GM21360 (cell line): ENCODE measurements around the gene TPRX2.
"Not testable (repeated sequence)": the region's sequence is repeated elsewhere in the genome, so short reads cannot be mapped to it uniquely, and the experiment has no call there.

Experiments
- ATAC-seq: cut with Tn5 transposase; IDR thresholded peaks from one replicate; pipeline ENCODE4 v1.9.1; 2021; ENCODE audit warnings: mild to moderate bottlenecking, moderate library complexity; ENCODE audit not compliant: unreplicated experiment

The TPRX2 gene, protein sequence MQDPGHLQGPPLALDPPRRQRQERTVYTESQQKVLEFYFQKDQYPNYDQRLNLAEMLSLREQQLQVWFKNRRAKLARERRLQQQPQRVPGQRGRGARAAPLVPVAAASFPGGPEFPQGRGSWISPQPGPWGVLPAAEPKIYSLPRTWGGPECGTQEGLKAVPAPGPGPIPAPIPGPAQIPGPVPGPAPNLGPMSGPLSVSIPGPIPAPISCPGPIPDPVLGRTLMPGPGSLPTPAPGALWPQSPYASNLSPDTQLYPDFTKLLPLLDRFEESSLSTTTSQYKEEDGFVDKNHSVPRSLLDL

DNA sequence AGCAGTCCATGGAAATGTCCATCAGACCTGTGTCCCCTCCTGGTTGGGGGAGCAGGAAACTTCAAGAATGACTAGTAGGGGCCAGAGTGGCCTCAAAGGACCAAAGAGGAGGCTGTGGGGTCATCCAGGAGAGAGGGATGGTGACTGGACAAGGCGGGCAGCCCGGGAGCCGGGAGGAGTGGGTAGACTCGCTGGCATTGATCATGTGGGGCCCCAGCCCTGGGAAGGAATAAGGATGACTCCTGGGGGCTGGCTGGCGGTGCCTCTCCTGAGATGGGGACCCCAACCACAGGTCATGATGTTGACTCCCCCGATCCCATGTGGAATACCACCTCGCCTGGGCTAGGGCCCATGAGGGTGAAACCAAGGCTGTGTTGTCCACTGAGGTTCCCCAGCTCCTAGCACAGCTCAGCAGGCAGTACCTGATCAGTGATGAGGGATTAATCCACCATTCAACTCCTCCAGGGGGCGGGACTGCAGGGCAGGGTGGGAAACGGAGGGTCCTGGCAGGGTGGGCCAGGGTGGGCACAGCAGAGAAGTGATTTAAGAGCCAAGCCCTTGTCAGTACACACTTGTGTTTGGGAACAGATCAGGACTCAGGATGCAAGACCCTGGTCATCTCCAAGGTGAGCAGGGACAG lies at the start of gene TPRX2:
TSS of gene TPRX2 (plus strand) at position 590 of the 640 bp plus-strand sequence. CDS start at position 602, 12 bp downstream.
- not testable (repeated sequence) for ATAC-seq

DNA sequence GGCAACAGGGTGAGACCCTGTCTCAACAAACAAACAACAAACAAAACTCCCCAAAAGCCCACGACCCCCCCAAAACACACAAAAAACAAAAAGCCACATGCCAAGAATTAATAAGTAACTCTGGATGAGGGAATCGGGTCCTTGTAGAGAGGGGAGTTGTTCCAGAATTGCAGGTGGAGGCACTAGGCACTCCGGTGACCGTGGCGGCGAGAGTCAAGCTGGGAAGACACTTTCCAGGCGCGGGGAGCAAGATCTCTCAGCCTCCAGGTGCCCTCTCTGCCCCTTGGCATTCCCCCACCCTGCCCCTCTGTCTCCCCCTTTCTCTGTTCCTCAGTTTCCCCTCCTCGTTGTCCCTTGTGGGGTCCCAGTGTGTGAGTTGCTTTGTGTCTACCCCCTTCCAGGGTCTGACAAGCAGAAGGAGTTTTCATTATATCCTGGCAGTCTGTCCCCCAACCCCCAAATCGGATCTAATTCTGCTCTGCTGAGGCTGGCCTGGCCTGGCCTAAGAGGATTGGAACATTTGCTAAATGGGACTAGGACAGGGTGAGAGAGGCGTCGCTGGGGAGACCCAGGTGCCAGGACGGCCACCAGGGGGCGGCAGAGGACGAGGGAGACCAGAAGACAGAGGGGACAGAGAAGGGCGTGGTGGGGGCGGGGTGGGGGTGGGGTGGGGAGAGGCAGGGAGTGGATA lies 45.6 kb upstream of the TPRX2 start:
- no peak for ATAC-seq

DNA sequence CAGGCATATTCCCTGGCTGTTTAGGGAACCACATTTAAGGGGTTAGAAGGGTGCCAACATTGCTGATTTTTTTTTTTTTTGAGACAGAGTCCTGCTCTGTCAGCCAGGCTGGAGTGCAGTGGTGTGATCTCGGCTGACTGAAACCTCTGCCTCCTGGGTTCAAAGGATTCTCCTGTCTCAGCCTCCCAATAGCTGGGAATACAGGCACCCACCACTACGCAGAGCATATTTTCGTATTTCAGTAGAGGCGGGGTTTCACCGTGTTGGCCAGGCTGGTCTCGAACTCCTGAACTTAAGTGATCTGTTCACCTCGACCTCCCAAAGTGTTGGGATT lies 45.1 kb upstream of the TPRX2 start:
- no peak for ATAC-seq

DNA sequence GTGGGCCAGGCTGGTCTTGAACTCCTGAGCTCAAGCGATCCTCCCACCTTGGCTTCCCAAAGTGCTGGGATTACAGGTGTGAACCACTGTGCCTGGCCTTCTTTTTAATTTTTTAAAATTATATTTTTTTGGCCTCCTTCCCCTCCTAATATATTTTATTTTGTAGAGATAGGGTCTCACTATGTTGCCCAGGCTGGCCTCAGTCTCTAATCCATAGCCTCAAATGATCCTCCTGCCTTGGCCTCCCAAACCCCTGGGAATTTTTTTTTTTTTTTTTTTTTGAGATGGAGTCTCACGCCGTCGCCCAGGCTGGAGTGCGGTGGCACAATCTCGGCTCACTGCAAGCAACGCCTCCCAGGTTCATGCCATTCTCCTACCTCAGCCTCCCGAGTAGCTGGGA lies 42.8 kb upstream of the TPRX2 start:
- ATAC-seq: not testable (repeated sequence)

DNA sequence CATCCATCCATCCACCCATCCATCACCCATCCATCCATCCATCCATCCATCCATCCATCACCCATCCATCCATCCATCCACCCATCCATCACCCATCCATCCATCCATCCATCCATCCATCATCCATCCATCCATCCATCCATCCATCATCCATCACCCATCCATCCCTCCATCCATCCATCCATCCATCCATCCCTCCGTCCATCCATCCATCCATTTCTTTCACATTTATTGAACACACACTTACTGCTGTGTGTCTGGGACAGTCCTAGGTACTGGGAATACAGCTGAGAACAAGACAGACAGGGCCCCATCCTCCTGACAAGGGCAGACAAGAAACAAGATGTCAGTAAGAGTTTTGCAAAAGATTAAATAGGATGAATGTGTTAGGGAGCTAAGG lies 40.8 kb upstream of the TPRX2 start:
- not testable (repeated sequence) for ATAC-seq

DNA sequence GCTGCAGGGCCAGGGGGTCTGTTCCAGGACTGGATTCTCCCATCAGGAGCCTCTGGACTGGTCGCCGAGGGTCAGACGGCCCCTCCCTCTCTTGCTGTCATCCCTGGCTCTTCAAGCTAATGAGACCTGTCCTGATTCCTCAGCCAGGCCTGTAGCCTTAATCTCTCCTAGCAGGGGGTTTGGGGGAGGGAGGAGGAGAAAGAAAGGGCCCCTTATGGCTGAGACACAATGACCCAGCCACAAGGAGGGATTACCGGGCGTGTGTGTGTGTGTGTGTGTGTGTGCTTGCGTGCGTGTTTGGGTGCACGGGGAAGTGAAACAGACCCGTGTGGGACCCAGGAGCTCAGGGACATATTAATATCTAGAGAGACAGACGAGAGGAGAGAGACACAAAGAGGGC lies 39.2 kb upstream of the TPRX2 start:
- ATAC-seq: no peak

DNA sequence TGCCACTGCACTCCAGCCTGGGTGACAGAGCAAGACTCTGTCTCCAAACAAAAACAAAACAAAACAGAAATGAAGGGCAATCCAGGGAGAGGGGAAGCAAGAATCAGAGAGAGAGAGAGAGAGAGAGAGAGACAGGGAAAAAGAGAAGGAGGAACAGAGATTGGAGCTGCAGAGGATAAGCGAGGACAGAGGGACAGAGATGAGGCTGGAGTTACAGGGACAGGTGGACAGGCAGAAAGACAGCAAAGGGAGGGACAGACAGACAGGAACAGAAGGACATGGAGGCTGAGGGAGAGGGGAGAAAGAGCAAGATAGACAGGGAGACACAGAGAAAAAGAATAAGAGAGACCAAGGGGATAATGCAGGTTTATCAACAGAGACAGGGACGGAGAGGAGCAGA lies 38.6 kb upstream of the TPRX2 start:
- ATAC-seq: no peak

DNA sequence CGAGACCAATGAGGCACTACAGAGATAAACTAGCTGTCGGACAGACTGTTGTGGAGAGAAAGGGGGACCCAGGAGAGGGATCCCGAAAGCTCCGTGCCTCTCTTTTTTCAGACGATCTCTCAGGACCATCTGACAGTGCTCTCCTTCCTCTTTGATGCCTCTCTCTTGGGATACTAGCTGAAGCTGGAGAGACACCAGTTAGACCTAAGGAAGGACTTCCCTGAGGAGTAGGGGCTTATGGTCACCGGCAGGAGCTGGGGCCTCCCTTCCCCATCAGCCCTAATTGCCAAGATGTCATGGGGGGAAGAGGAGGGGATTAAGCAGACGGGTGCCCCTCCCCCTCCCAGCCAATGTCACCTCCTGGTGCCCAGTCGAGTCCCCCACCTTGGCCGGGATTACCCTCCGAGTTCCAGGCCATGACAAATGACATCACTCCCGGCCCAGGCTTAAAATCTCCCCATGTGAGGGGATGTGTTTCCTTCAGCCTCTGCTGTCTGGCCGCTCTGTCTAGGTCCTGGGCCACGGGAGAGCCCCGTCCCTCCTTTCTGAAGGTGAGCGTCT lies 37.5 kb upstream of the TPRX2 start, which contains the start of gene CRX:
TSS of gene CRX (plus strand) at position 478 of the 561 bp plus-strand sequence. CDS start 12,507 bp downstream, outside the sequence.
- ATAC-seq: no peak

DNA sequence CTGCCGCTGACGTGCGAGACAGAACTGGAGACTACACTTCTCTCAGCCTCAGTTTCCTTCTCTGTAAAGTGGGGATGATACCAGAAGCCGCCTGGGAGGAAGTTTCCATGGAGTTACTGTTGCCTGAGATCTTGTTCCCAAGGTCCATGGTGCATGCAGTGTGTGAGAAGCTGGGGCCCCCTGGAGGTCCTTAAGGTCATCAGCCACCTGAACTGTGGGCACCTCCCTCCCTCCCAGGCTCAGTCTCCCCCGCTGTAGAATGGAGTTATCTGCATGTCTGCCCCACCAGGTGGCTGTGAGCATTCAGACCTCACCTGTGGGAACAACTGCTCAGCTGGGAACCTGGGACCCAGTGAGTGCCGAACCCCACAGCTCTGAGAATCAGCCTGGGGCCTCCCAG lies 34.6 kb upstream of the TPRX2 start:
- ATAC-seq: no peak

DNA sequence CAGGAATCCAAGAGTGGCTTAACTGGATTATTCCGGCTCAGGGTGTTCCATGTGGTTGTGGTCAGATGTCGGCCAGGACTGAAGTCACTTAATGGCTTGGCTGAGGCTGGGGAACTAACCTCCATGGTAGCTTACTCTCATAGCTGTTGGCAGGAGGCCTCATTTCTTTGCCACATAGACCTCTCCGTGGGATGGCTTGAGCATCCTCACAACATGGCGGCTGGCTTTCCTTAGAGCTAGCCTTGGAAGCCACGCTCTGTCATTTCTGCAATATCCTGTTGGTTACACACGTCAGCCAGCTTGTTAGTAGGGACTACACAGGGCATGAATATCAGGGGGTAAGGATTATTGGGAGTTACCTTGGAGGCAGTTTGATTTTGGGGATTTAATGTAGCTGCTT lies 32.2 kb upstream of the TPRX2 start:
- no peak for ATAC-seq

DNA sequence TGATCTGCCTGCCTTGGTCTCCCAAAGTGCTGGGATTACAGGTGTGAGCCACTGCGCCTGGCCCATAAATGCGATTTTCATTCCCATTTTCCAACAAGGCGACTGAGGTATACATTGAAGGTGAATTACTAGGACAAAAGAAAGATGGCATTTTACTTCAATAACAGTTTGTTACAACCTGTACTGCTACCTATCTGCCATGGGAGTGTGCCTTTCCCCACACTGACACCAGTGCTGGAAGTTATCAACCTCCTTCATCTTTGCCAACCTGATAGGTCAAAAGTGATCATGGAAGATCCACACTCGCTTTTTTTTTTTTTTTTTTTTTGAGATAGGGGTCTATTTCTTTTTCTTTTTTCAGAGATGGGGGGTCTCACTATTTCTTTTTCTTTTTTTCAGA lies 26.3 kb upstream of the TPRX2 start:
- ATAC-seq: no peak

DNA sequence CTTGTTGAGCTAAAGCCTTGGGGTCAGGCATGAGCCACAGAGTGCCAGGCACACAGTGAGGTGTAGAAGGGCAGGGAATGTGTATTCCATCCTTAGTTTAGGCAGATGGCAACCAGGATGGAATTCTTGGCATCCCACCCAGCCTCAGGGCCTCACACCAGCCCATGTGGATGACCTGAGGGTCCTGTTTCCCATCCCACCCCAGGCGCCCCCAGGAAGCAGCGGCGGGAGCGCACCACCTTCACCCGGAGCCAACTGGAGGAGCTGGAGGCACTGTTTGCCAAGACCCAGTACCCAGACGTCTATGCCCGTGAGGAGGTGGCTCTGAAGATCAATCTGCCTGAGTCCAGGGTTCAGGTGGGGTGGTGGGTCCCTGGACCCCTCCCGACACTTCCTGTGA lies 23.0 kb upstream of the TPRX2 start:
- no peak for ATAC-seq

DNA sequence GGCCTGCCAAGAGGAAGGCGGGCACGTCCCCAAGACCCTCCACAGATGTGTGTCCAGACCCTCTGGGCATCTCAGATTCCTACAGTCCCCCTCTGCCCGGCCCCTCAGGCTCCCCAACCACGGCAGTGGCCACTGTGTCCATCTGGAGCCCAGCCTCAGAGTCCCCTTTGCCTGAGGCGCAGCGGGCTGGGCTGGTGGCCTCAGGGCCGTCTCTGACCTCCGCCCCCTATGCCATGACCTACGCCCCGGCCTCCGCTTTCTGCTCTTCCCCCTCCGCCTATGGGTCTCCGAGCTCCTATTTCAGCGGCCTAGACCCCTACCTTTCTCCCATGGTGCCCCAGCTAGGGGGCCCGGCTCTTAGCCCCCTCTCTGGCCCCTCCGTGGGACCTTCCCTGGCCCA lies 19.6 kb upstream of the TPRX2 start:
- no peak for ATAC-seq

DNA sequence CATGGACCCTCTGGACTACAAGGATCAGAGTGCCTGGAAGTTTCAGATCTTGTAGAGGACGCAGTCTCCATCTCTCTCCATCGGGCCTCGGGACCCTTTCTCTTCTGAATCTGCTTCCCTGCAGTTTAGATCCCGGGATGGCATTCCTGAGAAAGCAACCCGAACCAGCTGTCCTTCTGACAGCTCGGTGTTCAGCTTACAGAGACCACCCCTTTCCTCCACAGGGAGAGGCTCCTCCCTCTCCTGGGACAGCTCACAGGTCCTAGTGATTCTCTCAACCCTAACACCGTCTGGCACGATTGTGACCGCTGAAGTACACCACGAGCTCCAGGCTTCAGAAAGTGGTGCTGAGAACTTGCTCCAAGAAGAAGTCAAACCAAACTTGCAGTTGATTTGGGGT lies 19.1 kb upstream of the TPRX2 start:
- no peak for ATAC-seq

DNA sequence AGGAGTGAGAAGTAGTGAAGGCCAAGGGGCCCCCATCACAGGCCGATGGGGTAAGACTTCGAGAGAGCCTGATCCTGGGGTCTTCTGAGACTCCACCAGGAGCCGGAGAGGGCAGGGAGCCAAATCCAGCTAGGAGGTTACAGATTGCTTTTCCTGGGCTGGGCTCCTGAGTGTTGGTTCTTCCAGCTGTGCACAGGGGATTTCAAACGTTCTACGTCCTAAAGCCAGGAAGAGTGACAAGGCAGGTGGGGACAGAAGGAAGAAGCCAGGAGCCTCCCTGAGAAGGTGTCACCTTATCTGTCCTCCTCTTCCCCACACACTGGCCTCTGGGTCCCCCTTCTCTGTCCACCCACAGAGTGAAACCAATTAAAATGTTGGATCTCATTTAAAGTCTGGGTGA lies 16.1 kb upstream of the TPRX2 start:
- ATAC-seq: no peak

DNA sequence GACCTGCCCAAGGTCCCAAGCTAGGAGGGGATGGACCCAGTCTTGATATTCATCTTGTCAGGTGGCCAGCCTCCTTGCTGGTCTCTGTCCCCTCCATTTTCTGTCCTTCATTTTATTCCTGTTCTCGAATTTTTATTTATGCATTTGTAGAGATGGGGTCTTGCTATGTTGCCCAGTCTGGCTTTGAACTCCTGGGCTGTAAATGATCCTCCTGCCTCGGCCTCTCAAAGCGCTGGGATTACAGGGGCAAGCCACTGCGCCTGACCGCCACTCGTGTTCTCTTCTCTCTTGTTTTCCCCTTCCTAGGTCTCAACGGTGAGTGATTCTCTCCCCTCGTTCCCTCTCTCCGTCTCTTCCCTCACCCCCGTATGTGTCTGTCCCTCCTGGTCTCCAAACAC lies 10.6 kb upstream of the TPRX2 start:
- no peak for ATAC-seq

DNA sequence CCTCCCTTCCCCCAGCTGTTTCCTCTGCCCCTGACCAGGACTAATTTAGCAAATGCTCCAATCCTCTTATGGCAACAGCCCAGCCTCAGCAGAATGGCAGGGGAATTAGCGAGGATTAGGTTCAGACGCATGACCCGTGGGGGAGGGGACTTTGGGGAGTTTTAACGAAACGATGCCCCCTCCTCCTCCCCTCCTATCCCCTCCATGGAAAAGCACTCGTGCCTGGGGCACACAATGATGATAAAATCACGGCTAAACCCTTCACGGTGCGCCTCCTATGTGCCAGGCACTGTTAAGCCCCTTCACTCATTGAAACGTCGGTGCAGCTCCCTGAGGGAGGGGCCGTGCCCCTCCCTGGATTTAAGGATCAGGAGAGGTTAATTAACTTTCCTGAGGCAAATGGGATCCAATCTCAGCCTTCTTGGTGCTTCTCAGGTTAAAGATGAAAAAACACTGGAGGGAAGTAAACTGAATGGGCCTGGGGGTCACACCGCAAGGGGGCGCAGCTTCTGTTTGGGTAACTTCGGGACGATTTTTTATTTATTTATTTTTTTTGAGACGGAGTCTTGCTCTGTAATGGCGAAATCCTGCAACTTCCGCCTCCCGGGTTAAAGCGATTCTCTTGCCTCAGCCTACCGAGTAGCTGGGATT lies 10.1 kb upstream of the TPRX2 start:
- ATAC-seq: no peak

DNA sequence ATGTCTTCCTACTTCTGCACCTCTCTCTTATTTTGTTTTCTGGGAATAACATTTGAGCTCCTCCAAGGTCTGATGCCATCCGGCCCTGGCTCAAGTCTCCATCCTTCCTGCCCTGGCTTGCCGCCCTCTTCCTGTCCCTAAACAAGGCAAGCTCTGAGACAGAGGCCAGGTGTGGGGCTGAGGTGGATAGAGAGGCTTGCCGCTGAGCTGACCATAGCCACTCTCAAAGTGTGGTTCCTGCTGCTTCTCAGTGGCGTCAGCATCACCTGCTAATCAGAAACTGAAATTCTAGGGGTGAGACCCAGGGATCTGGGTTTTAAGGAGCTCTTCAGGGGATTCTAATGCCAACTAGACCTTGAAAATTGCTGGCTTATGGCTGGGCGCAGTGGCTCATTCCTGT lies 6.0 kb upstream of the TPRX2 start:
- ATAC-seq: no peak

DNA sequence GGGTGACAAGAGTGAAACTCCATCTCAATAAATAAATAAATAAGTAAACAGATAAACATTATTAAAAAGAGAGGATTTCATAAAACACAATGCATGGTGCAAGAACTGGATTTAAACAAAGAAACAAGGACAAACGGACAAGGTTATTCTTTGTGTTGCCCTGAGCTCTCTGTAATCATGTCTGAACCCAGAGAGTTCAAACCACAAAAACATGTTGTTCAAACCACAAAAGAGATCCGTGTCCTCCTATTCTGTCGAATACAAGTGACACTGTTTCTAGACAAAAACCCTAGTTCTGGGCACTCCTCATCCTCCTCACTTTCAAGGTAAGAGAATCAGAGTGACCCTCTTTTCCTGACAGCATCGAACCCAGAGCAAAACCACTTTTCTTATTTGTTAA lies 4.6 kb upstream of the TPRX2 start:
- ATAC-seq: no peak

DNA sequence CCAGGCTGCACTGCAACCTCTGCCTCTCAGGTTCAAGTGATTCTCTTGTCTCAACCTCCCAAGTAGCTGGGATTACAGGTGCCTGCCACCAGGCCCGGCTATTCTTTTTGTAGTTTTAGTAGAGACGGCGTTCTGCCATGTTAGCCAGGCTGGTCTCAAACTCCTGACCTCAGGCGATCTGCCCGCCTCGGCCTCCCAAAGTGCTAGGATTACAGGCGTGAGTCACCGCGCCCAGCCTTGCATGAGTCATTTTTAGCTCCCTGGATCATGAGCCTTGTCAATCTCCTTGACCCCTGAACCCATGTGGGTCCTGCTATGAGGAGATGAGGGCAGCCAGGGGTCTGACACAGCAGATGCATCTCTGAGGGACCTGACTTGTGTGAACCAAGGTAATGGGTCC lies 804 bp upstream of the TPRX2 start:
- not testable (repeated sequence) for ATAC-seq

DNA sequence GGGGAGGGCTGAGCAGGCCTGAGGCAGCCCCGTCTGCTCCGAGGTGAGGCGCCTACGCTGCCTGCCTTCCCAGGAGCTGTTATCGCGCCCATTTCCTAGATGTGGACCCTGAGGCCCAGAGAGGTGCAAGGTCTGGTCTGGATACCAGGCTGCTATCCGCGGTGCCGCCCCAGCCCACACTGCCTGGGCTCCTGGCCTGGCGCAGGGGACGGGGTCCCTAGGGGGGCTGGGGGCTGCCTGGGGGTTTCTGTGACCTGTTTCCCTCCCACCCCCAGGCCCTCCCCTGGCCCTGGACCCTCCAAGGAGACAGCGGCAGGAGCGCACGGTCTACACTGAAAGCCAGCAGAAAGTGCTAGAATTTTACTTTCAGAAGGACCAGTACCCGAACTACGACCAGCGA lies 803 bp downstream of the TPRX2 start:
- not testable (repeated sequence) for ATAC-seq
